Activated naive CD4-positive, alpha-beta T cell treated with anti-CD3 and anti-CD28 coated beads, Interleukin-2, amount 50 U/mL, for 72 hours (primary cell): ENCODE data around the gene SEC63. TPM values are rescaled to one million over a fixed set of nuclear protein-coding genes. Genes with fewer than 3 reads are reported as not detected.
"Not testable (repeated sequence)": the region's sequence is repeated elsewhere in the genome, so short reads cannot be mapped to it uniquely, and the experiment has no call there.

Experiments
- ATAC-seq, 2 donors: fragments of 150-1000 bp; cut with Tn5 transposase; 2 replicates each; pipeline ENCODE4 v1.10.0; 2021; ENCODE audit warnings: mild to moderate bottlenecking in 2 of 2, moderate library complexity in 2 of 2
- DNase-seq, 2 donors: peaks; one replicate each; pipeline ENCODE4 v3.0.0; 2021 to 2022; ENCODE audit warnings: low spot score in 2 of 2
- H3K27ac Mint-ChIP-seq, 2 donors: one replicate each; pipeline ENCODE4 v1.8.0; 2022; ENCODE audit warnings: mild to moderate bottlenecking in 2 of 2, mixed read lengths in 2 of 2
- H3K36me3 Mint-ChIP-seq, 2 donors: one replicate each; pipeline ENCODE4 v1.8.0; 2022; ENCODE audit warnings: mixed read lengths in 2 of 2
- H3K9me3 Mint-ChIP-seq, 2 donors: one replicate each; pipeline ENCODE4 v1.8.0; 2022; ENCODE audit warnings: mixed read lengths in 2 of 2
- total RNA-seq, 2 donors: library from RNA; stranded (reverse); gene quantifications; one replicate each; pipeline ENCODE4 v1.2.3, GENCODE V29; 2022

The SEC63 gene
- total RNA-seq, 2 donors from 2014 or later = 97.4 to 105 TPM

DNA sequence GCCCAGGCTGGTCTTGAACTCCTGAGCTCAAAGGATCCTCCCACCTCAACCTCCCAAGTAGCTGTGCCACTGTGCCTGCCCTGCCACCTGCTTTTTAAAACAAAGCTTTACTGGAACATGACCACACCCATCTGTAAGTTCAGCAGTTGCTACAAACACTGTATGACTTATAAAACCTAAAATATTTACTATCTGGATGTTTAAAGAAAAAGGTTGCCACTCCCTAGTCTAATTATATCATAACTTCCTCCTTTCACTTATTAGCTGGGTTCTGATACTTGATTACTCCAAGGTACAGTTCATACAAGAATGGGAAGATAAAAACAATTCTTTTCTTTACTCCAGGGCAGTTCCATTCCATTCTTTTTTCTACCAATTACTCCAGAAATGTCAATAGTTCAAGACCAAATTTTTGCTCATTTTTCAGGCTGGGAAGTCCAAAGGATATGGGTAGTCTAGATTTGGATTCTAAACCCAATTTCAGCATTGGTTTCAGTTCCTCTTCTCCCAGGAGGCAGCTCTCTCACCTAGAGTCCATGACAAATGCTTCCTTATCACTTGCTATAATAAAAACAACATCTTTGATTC lies 63.1 kb downstream of the SEC63 start:
- H3K9me3 Mint-ChIP-seq = peaks cover 5% of the 10 kb centered on the region in 2 donors
- H3K36me3 Mint-ChIP-seq = peaks cover 31 to 45% of the 10 kb centered on the region in 2 donors

DNA sequence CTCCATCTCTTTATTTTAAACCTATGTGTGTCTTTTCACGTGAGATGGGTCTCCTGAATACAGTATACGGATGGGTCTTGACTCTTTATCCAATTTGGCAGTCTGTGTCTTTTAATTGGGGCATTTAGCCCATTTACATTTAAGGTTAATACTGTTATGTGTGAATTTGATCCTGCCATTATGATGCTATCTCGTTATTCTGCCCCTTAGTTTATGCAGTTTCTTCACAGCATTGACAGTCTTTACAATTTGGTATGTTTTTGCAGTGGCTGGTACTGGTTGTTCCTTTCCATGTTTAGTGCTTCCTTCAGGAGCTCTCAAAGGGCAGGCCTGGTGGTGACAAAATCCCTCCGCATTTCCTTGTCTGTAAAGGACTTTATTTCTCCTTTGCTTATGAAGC lies 67.6 kb downstream of the SEC63 start:
- not testable (repeated sequence) for DNase-seq, ATAC-seq
- peak overlapping the region in 1 of 2 donors; percentile 4 for H3K27ac Mint-ChIP-seq
- peaks cover 13 to 15% of the 10 kb centered on the region in 2 donors for H3K9me3 Mint-ChIP-seq
- H3K36me3 Mint-ChIP-seq = peaks cover 47 to 70% of the 10 kb centered on the region in 2 donors

More for the DNA sequence above, 63.1 kb downstream of the SEC63 start:
- peak overlapping the region in 1 of 2 donors; percentile 17 for H3K27ac Mint-ChIP-seq
- ATAC-seq (no peak), DNase-seq (no peak)

DNA sequence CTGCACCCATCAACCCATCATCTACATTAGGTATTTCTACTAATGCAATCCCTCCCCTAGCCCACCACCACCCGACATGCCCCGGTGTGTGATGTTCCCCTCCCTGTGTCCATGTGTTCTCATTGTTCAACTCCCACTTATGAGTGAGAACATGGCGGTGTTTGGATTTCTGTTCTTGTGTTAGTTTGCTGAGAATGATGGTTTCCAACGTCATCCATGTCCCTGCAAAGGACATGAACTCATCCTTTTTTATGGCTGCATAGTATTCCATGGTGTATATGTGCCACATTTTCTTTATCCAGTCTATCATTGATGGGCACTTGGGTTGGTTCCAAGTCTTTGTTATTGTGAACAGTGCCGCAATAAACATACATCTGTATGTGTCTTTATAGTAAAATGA lies 72.1 kb downstream of the SEC63 start:
- peaks cover 27 to 43% of the 10 kb centered on the region in 2 donors for H3K36me3 Mint-ChIP-seq
- DNase-seq, ATAC-seq, H3K27ac Mint-ChIP-seq: not testable (repeated sequence)
- peaks cover 9 to 10% of the 10 kb centered on the region in 2 donors for H3K9me3 Mint-ChIP-seq

DNA sequence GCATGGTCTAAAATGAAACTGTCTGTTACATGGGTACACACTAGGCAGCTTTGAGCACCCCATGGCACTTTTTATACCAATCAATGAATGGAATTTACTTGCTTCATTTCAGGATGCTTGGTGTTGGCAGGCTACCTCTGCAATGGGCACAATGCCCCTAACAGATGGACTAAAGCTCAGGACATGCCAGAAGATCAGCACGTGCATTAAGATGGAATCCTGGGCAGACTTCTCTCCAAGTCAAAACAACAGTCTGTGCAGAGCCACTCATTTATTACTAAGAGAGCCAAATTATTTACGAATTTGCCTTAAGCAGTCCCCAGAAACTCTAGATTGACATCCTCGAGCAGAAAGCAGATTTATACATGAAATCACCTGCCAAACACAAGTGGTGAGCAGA lies 78.1 kb downstream of the SEC63 start:
- no peak for DNase-seq
- H3K36me3 Mint-ChIP-seq = peaks cover 0 to 4% of the 10 kb centered on the region in 2 donors
- no peak for ATAC-seq
- peak overlapping the region; percentile 7 to 70 for H3K27ac Mint-ChIP-seq
- no peaks in the 10 kb centered on the region for H3K9me3 Mint-ChIP-seq

DNA sequence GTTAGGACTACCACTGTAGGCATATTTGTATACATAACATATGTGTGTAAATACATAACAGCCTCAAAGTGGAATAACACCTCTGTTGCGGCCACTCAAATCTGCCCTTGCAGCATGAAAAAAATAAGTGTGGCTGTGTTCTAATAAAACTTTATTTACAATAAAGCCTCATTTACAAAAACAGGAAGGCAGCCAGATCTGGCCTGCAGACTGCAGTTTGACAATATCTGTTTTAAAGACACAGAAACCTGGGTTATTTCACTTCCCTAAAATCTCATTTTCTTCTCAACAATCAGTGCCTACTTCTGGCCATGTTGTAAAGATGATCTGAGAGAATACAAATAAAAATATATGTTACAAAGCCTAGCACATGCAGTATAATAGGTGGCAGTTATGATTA lies 80.0 kb downstream of the SEC63 start:
- no peak for ATAC-seq

DNA sequence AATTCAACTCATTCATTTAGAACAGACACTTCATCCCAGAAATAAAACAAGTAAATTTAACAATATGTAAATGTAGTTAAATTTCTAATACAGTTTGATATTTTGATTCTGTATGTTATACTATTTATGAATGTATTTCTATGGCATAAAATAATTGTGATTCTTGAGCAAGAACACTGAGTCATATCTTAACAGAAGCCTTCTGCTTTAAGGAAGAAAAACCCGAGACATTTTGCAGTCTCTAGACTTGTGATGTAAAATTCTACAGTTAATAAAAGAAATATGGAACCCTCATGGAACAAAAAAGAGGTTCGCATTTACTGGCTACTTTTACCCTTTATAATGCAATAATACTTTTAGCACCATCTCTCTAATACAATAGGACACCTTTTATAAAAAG lies 86.0 kb downstream of the SEC63 start:
- no peak for ATAC-seq
- H3K27ac Mint-ChIP-seq = no peak overlapping the region
- peaks cover 0 to 13% of the 10 kb centered on the region in 2 donors for H3K36me3 Mint-ChIP-seq
- no peaks in the 10 kb centered on the region for H3K9me3 Mint-ChIP-seq
- no peak for DNase-seq

More for the DNA sequence above, 80.0 kb downstream of the SEC63 start:
- no peak for DNase-seq
- H3K9me3 Mint-ChIP-seq = no peaks in the 10 kb centered on the region
- no peak overlapping the region for H3K27ac Mint-ChIP-seq
- H3K36me3 Mint-ChIP-seq = peaks cover 0 to 6% of the 10 kb centered on the region in 2 donors

DNA sequence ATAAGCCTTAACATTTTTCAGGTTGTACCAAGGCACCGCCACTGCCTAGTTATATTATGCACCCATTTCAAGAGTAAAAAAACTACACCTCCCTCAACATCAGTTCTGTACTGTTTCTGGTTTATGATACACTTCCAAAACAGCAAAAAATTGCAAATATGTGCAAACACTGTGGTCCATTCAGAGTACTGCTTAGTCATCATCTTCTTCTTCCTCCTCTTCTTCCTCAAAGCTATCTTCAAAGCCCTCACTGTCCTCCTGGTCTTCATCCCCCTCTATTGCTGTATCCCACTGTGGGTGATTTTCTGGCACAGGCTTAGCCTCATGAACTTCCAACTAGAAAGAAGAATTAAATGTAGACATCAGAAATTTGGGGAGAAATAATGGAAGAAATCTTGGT lies 86.5 kb downstream of the SEC63 start:
- not testable (repeated sequence) for DNase-seq, ATAC-seq, H3K9me3 Mint-ChIP-seq
- peaks cover 0 to 13% of the 10 kb centered on the region in 2 donors for H3K36me3 Mint-ChIP-seq
- H3K27ac Mint-ChIP-seq = peak overlapping the region in 1 of 2 donors; percentile 81

DNA sequence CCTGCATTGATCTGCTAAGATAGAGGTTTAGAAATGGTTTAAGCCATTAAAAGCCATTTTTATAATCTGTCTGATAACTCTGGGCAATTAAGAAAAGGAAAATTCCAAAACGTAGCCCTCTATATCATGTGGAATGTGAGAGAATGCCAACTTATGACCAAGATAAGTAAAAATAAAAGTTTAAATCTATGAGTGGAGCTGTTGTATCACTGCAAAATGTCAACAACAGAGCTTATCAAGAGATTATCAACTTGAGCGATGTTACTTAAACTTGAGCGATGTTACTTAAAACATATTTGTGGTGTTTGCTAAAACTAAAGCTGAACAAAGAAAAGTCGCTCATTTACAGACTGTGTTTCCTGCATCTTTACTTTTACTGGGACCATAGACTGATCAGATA lies 87.0 kb downstream of the SEC63 start:
- H3K36me3 Mint-ChIP-seq = peaks cover 0 to 13% of the 10 kb centered on the region in 2 donors
- DNase-seq (no peak), ATAC-seq (no peak)
- H3K27ac Mint-ChIP-seq = no peak overlapping the region
- H3K9me3 Mint-ChIP-seq = no peaks in the 10 kb centered on the region

DNA sequence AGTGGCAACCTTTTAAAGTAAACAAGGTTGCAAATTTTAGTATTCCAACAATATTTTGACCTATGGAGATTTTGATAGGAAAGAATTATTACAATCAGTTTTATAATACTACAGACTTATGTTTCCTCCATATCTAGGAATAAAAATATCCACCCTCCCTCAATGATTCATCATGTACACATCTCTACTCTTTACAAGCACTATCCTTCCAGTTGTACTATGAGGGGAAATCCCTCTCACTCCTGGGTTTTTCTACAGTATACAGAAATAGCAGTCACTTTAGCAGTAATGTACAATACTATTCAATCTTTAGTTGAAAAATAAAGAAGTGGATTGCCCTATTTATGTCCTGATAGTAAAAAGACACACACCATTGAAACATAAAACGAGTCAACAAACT lies 87.6 kb downstream of the SEC63 start:
- Mint-ChIP-seq H3K27ac (peak overlapping the region in 1 of 2 donors; percentile 73), H3K9me3 (no peaks in the 10 kb centered on the region), H3K36me3 (peaks cover 0 to 13% of the 10 kb centered on the region in 2 donors)
- ATAC-seq (peak; percentile 51 to 91), DNase-seq (no peak)

DNA sequence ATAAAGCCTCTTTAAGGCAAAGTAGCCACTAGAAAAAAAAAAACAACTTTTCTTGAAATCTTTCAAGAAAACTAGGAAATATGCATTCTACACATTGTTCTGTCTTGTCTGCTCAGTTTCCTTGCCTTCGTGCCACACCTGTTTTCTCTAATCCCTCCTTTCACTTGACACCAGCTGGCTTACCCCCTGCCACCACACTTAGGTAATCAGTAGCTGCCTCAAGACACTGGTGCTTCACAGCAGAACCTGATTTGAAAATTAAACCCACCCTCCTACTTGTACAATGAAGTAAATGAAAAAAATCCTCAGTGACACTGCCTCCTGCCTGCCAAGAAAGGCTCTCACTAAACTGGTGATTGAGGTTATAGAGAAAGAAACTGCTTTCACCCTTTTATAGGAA lies 88.1 kb downstream of the SEC63 start:
- peak overlapping the region; percentile 8 to 73 for H3K27ac Mint-ChIP-seq
- DNase-seq (no peak), ATAC-seq (no peak)
- no peaks in the 10 kb centered on the region for H3K9me3 Mint-ChIP-seq
- H3K36me3 Mint-ChIP-seq = peaks cover 0 to 8% of the 10 kb centered on the region in 2 donors

DNA sequence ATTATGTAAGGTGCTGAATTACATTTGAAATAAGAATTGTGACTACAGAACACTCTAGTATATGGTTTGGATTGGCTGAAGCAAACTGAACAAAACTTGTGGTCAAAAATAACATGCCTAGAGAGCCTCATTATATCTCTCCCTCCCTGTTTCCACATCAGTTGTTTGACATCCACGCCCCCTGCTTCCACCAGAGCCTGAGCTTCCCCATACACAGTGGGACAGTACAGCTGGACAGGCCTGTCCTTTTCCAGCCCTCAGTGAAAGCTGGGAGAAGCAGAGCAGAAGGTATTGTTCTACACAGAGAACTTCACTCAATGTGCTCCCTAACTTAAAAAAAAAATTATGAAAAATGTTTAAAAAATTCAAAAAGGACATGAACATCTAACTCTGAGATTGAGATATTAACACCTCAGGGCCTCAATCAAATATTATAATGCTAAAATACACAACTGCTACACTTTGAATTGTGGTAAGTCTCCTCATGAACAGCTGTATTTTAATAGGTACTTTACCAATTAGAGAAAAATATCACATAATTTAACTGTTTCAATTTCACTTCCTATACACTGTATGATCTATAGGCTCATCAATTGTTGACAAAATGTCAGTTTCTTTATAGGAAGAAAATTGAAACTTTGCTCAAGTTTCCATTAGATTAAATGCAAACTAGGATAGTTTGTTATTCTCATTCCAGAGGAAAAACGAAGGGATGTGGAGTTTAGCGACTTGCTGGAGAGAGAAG lies 89.0 kb downstream of the SEC63 start:
- Mint-ChIP-seq H3K36me3 (peaks cover 0 to 7% of the 10 kb centered on the region in 2 donors), H3K27ac (peak overlapping the region; percentile 69 to 73), H3K9me3 (no peaks in the 10 kb centered on the region)
- no peak for ATAC-seq
- DNase-seq = no peak

DNA sequence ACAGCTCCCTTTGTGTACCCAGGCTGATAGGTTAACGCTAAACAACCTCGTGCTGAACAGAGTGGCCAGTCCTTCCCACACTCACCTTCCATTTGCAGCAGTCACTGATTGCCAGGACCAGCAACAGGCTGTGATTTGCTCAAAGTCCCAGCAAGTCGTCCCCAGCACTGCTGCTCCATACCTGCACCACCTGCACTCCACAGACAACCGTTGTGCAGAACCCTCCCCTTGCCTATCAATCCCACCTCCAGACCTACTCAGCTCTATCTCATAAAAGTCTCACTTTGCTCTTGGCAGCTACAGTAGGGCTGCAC lies 90.7 kb downstream of the SEC63 start:
- DNase-seq (no peak), ATAC-seq (peak; percentile 10 to 56)
- Mint-ChIP-seq H3K9me3 (no peaks in the 10 kb centered on the region), H3K36me3 (peaks cover 0 to 7% of the 10 kb centered on the region in 2 donors), H3K27ac (no peak overlapping the region)

DNA sequence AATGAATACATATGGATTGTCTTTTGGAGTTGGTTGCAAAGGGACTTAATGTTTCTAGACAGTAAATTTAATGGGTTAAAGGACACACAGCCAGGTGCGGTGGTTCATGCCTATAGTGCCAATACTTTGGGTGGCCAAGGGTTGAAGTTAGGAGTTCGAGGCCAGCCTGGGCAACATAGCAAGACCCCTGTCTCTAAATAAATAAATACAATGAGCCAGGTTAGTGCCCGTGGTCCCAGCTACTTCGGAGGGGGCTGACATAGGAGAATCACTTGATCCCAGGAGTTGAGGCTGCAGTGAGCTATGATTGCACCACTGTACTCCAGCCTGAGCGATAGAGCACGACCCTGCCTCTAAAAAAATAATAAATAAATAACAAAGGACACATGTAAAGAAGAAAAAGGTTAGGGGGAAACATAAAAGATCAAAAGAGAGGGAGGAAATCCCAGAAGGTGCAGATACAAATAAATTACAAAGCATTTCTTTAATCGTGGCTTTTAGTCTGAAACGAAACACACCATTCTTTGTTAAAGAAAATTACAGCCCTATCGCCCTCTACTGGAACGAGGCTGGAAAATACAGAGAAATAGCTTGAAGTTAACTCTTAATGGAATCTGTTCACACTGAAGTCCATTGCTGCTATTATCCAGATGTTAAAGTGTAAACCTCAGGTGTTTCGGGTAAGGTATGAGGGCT lies 91.3 kb downstream of the SEC63 start:
- ATAC-seq = peak; percentile 42 to 62
- Mint-ChIP-seq H3K27ac (no peak overlapping the region), H3K9me3 (no peaks in the 10 kb centered on the region), H3K36me3 (peaks cover 0 to 7% of the 10 kb centered on the region in 2 donors)
- DNase-seq = peak in 1 of 2 donors; percentile 27

DNA sequence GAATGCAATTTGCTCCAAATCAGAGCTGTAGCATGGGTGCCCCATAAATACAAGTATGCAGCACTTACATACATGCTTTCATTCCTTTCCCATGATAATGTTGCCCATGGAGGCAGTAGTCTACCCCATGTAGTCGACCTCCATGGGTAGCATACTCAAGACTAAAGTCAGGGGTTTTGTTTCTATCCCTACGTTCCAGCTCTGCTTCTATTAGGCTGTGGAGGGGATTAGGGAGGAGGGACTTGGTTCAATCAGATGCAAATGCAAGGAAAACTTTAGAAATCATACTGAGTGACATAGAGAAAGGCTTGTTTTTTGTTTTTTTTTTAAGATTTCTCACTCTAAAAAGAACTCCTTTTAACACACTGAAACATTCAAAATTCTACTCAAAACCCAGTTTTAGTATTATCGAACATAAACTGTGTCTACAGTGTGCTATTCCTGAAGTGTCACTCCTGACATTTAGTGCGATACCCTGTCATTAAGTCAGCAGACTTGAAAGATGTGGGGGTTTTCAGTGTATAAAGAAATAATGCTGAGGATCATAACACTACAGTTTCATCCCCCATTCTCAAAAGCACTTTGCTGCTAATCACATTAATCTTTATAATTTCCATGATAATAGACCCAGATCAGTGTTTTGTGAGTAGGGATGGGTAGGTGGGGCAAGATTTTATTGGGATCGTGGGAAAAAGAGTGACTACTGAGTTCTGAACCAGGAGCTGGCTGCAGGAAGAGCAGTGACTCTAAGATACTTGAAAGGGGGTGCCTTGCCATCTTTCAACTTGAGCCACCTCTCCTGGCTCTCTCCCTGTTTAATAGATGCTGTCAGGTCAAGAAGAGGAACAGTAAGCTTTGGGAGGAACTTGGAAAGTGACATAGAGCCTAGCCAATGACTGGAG lies 93.5 kb downstream of the SEC63 start:
- DNase-seq (no peak), ATAC-seq (no peak)
- no peak overlapping the region for H3K27ac Mint-ChIP-seq
- peaks cover 0 to under 1% of the 10 kb centered on the region in 2 donors for H3K9me3 Mint-ChIP-seq
- H3K36me3 Mint-ChIP-seq = no peaks in the 10 kb centered on the region

DNA sequence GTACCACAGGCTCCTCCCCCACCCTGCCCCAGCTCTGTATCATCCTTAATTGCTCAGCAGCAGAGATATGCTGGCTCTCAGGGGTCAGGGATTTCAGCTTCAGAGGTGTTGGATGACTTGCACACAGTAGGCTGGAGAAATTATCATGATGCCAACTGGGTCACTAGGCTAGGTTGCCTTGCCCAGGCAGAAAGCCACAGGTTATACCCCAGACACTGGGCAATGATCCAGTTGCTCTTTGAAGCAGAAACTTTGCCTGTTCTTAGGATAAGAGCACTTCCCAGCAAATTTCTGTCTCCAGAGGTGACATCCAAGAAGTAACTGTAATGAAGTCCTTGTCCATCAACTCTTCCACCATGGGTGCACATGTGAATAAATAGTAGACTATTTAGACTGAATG lies 95.6 kb downstream of the SEC63 start:
- no peaks in the 10 kb centered on the region for H3K36me3 Mint-ChIP-seq
- H3K9me3 Mint-ChIP-seq = peaks cover 0 to 4% of the 10 kb centered on the region in 2 donors
- H3K27ac Mint-ChIP-seq = no peak overlapping the region
- DNase-seq = no peak
- no peak for ATAC-seq

DNA sequence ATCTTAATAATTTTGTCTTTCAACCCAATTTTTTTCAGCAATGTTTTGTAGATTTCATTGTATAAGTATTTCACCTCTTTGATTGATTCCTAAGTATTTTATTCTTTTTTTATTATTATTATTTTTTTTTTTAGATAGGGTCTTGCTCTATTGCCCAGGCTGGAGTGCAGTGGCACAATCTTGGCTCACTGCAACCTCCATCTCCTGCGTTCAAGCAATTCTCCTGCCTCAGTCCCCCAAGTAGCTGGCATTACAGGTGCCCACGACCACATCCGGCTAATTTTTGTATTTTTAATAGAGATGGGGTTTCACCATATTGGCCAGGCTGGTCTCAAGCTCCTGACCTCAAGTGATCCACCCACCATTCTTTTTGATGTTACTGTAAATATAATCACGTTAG lies 97.0 kb downstream of the SEC63 start:
- not testable (repeated sequence) for H3K36me3 Mint-ChIP-seq, H3K9me3 Mint-ChIP-seq, DNase-seq, H3K27ac Mint-ChIP-seq, ATAC-seq
